Measurements from ENCODE around the gene ANXA2. TPM values are rescaled to one million over a fixed set of nuclear protein-coding genes. Genes with fewer than 3 reads are reported as not detected.

ANXA2 gene
- total RNA-seq, 1 experiment from 2014 or later = 3,100 TPM

DNA sequence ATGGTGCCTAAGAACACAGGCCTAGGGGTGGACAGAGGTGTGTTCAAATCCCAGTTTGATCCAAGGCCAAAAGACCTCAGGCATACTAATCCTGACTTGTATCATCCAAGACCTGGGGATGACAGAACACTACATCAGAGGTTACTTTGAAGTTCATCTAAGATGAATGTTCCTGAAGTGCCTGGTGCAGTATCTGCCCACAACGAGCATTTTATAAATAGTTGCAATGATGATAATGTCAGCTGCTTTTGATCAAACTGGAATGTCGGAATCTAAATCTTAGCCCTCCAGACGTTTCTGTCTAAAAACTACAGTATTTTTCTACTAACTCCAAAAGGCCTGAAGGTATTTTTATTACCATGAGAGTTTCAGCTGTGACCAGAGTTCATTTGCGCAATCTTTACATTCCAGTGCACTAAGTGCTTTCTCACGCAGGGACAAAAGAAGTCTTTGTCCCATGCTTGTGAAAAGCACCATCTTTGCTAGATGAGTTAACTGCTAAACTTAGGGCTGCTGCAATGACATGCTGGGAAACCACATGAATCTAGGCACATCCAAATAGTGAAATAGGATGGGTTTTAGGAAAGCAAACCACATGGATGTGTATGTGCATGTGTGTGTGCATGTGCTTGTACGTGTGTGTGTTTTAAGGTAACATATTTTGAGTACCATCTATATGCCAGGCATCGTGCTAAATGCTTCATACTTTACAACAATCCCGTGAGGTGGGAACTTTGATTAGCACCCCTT, 18.1 kb downstream of the ANXA2 start:
- DNase-seq = peak; percentile 70
- H3K27me3 Mint-ChIP-seq (ENCODE audit: unreplicated experiment) = no peaks in the 10 kb centered on the region
- peaks cover 83% of the 10 kb centered on the region for H3K4me1 Mint-ChIP-seq (ENCODE audit: low read depth, unreplicated experiment)
- H3K9me3 Mint-ChIP-seq (ENCODE audit: low read depth, unreplicated experiment) = no peaks in the 10 kb centered on the region
- H3K27ac Mint-ChIP-seq (ENCODE audit: unreplicated experiment) = peak overlapping the region; percentile 75
- BruUV-seq (replicated peaks) = TSS peak; percentile 0
- no peak for TF ChIP-seq CTCF (IDR thresholded peaks at IDR 0.05; ENCODE audit: unreplicated experiment)
- peak overlapping the region; percentile 59 for H3K4me3 Mint-ChIP-seq (ENCODE audit: low read depth, unreplicated experiment)
- CTCF ChIA-PET = interaction anchor here (0.5 to 0.7 kb wide), 3 partner anchors 10 to 159 kb away, joined by 3 read pairs; no protein-coding TSS in a partner anchor
- intact Hi-C loops (cut with micrococcal nuclease; ENCODE audit: unreplicated experiment) = no loop called here
- peaks cover 100% of the 10 kb centered on the region for H3K36me3 Mint-ChIP-seq (ENCODE audit: insufficient read depth, unreplicated experiment)

DNA sequence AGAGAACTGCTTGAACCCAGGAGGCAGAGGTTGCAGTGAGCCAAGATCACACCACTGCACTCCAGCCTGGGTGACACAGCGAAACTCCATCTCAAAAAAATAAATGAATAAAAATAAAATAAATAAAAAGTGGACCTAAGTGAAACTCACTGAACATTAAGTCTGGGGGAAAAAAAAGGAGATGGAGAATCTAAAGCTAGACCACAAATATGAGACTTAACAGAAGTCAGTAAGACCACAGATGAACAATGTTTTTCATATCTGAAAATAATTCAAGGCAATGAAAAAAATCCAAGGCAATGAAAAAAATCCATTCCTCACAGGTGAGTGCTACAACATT, 18.6 kb downstream of the ANXA2 start:
- H3K4me1 Mint-ChIP-seq (ENCODE audit: low read depth, unreplicated experiment) = peaks cover 84% of the 10 kb centered on the region
- peak overlapping the region; percentile 59 for H3K4me3 Mint-ChIP-seq (ENCODE audit: low read depth, unreplicated experiment)
- no peaks in the 10 kb centered on the region for H3K27me3 Mint-ChIP-seq (ENCODE audit: unreplicated experiment)
- CTCF ChIA-PET = interaction anchor here (0.5 to 0.7 kb wide), 3 partner anchors 10 to 160 kb away, joined by 3 read pairs; no protein-coding TSS in a partner anchor
- no TSS peak for BruUV-seq (replicated peaks)
- no peak for TF ChIP-seq CTCF (IDR thresholded peaks at IDR 0.05; ENCODE audit: unreplicated experiment)
- H3K9me3 Mint-ChIP-seq (ENCODE audit: low read depth, unreplicated experiment) = no peaks in the 10 kb centered on the region
- H3K36me3 Mint-ChIP-seq (ENCODE audit: insufficient read depth, unreplicated experiment) = peaks cover 100% of the 10 kb centered on the region
- H3K27ac Mint-ChIP-seq (ENCODE audit: unreplicated experiment) = peak overlapping the region; percentile 75
- no peak for DNase-seq
- intact Hi-C loops (cut with micrococcal nuclease; ENCODE audit: unreplicated experiment) = no loop called here

DNA sequence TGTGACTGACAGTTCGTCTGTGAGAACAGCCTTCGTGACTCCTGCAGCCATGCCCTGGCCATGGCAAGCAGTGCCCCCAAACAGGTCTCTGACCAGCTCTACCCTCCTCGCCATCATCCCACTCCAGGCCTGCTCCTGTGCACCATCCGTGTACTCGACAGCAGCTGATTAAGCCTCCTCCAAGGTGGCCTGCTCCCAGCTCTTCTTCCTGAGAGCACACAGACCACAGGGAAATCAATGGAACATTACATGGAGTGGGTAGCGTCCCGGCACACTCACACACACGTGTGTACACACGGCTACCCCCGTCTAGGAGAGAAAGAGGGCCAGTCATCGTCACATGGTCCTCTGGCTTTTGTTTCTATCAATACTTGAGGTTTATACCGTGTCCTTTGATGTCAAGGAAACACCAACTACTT, 21.1 kb downstream of the ANXA2 start:
- Mint-ChIP-seq H3K36me3 (ENCODE audit: insufficient read depth, unreplicated experiment) (peaks cover 100% of the 10 kb centered on the region), H3K27me3 (ENCODE audit: unreplicated experiment) (no peaks in the 10 kb centered on the region), H3K9me3 (ENCODE audit: low read depth, unreplicated experiment) (no peaks in the 10 kb centered on the region), H3K4me1 (ENCODE audit: low read depth, unreplicated experiment) (peaks cover 84% of the 10 kb centered on the region), H3K4me3 (ENCODE audit: low read depth, unreplicated experiment) (peak overlapping the region; percentile 60), H3K27ac (ENCODE audit: unreplicated experiment) (peak overlapping the region; percentile 100)
- no TSS peak for BruUV-seq (replicated peaks)
- intact Hi-C loops (cut with micrococcal nuclease; ENCODE audit: unreplicated experiment) = no loop called here
- peak; percentile 51 for DNase-seq
- no peak for TF ChIP-seq CTCF (IDR thresholded peaks at IDR 0.05; ENCODE audit: unreplicated experiment)
- CTCF ChIA-PET = interaction anchor here (0.6 to 0.9 kb wide), 3 partner anchors 12 to 852 kb away, joined by 4 to 5 read pairs (median 4); partner anchors contain the start of gene RORA

- Mint-ChIP-seq H3K9me3 (ENCODE audit: low read depth, unreplicated experiment) (no peaks in the 10 kb centered on the region), H3K27ac (ENCODE audit: unreplicated experiment) (peak overlapping the region; percentile 100), H3K4me1 (ENCODE audit: low read depth, unreplicated experiment) (peaks cover 85% of the 10 kb centered on the region), H3K36me3 (ENCODE audit: insufficient read depth, unreplicated experiment) (peaks cover 100% of the 10 kb centered on the region), H3K27me3 (ENCODE audit: unreplicated experiment) (no peaks in the 10 kb centered on the region), H3K4me3 (ENCODE audit: low read depth, unreplicated experiment) (peak overlapping the region; percentile 60)
- CTCF ChIA-PET = interaction anchor here (0.6 to 3.7 kb wide), 13 partner anchors 11 to 684 kb away, joined by 3 to 14 read pairs (median 4); no protein-coding TSS in a partner anchor
- no TSS peak for BruUV-seq (replicated peaks)
- no peak for DNase-seq
- no peak for TF ChIP-seq CTCF (IDR thresholded peaks at IDR 0.05; ENCODE audit: unreplicated experiment)
- intact Hi-C loops (cut with micrococcal nuclease; ENCODE audit: unreplicated experiment) = loop anchor here (2.0 kb wide), 1 partner anchor 15 kb away; no protein-coding TSS in a partner anchor
Observed at GRCh38 chr15:60375306-60375705, 22.5 kb downstream of the ANXA2 start.
